Gastrocnemius medialis (tissue), 4 donors: Measurements from ENCODE around the gene OAS3.

Experiments used
- CTCF ChIP-seq, 5 experiments: fragments of 450-650 bp in 3 of 5; fragments of 200-600 bp in 2 of 5; sonication (generic) in 2 of 5; IDR thresholded peaks in 4 of 5; conservative IDR thresholded peaks in 1 of 5; 1 replicate in 4 of 5; 2 replicates in 1 of 5; pipeline ENCODE4 v1.5.1; 2016 to 2019; ENCODE audit warnings: antibody characterized with exemption in 5 of 5, mild to moderate bottlenecking in 3 of 5, moderate library complexity in 3 of 5
- POLR2A ChIP-seq, 2 donors: fragments of 450-650 bp; IDR thresholded peaks; one replicate each; pipeline ENCODE4 v1.6.1; 2017; ENCODE audit warnings: antibody characterized with exemption in 2 of 2, mild to moderate bottlenecking in 2 of 2, moderate library complexity in 2 of 2

GRCh38 chr12:112944024-112944690, 5.9 kb downstream of the OAS3 start:
- TF ChIP-seq POLR2A (IDR thresholded peaks at IDR 0.05) (no peak), CTCF (IDR thresholded peaks at IDR 0.05 in 4 of 5, conservative IDR thresholded peaks at IDR 0.05 in 1 of 5) (no peak)
